Measurements from ENCODE around the gene RBM24.

Gene RBM24

DNA sequence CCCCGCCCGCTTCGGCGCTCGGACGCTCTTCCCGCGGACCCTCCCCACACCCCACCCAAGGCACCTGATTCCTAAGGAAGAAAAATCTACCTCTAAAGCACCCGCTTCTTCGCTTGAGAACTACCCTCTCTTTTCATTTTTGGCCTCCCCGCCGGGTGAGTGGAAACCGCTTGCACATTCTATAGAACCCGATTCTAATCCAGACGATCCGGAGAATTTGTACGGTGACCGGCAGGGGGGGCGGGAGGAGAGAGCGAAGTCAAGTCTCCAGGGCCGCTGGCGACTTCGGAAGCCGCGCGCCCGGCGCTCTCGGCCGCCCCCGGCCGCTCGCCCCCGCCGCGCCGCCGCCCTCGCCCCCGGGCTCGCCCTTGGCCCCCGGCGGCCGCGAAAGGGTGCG, at the start of gene RBM24:
RBM24 (plus strand) TSS at position 262 of the 397 bp plus-strand sequence. CDS start 221 bp downstream, outside the sequence.
- no peak for DNase-seq

DNA sequence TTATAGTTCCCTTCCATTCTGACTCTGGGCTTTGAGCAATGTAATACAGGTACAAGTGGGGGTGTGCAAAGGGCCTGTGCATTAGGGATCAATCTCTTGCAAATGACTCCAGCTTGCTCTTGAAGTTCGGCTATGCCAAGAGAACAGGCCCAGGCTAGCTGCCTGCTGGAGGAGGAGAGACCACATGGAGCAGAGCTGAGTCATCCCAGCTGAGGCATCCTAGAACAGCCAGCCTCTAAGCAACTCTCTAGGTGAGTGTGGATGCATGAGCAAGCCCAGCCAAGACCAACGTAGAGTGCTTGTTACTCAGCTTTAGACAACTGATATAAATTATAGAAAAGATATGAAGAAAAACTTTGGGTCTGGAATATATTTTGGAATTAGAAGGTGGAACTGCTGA, 47.6 kb upstream of the RBM24 start:
- no peak for DNase-seq

DNA sequence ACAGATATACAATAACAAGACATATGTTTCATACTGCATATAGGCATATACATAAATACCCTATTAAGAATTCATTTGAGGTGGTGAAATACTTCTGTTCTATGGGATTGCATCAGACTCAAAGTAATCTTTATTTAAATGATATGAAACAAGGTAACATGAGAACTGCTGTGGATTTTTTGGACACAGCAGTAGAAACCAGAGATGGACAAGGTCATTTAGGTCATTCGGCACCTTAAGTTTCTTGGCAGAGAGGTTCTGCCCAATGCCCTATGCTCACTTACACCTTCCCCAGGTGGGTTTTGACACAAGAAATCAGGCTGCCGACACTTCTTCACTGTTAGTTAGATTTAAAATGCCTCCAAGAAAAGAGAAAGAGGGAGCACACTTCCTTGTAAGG, 43.9 kb upstream of the RBM24 start:
- DNase-seq, result no peak

DNA sequence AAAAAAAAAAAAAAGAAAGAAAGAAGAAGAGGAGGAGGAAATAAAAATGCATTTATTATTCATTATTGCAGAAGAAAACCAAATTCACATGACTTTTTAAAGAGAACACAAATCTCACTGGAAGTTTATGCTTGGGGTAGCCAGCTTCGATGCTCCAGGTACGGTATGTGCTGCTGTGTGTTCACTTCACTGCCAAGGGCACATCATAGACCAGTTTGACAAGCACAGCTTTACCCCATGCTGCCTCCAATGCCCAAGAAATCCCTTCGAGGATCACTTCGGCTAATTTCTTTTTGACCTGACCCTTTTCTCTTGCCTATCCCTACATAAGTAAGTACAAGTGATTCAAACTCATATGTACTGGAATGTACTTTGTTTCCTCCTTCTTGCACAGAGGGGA, 41.9 kb upstream of the RBM24 start:
- DNase-seq, result no peak

DNA sequence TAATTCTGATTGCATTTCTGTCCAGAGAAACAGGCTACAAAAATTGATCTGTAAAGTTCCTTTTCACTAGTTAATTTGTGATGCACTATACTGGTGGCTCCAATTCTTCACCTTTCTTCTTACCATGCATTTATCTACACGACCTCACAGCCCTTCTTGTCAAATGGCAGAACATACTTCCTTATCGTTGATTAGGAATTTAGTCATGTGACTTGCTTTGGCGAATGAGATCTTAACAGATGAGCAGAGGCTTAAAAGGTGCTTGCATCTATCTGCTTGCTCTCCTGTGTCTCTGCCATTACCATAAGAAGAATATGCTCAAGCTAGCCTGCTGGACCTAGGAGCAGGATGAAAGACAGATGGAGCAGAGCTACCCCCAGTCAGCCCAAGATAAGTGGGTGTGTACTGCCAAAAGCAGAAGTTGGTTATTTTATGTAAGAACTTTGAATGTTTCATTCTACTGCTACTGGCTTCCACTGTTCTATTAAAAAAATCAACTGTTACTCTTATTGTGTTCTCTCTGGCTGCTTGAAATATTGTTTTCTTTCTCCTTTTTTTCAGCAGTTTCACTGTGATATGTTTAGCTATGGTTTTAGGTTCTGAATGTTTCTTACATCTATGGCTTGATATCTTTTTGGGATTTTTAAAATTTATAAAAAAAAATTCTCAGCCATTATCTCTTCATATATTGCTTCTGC, 40.2 kb upstream of the RBM24 start:
- DNase-seq, result no peak

DNA sequence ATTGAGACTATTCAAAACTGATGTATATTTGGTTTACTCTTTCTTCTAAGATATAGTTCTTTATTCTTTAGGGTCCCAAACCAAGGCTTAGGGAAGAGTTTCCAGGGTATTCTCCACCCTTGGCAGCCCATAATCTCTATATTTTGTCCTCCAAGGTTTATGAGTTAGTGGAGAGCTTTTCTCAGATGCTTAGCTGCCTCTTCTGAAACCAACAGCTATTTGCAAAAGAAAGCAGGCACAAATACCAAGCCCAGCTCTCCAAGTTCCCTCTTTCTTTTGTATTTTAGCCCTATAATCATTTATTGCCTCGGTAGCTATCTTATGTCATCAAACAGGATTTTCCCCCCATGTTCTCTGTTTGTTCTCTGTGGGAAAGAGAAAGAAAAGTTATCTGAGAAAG, 39.1 kb upstream of the RBM24 start:
- no peak for DNase-seq

DNA sequence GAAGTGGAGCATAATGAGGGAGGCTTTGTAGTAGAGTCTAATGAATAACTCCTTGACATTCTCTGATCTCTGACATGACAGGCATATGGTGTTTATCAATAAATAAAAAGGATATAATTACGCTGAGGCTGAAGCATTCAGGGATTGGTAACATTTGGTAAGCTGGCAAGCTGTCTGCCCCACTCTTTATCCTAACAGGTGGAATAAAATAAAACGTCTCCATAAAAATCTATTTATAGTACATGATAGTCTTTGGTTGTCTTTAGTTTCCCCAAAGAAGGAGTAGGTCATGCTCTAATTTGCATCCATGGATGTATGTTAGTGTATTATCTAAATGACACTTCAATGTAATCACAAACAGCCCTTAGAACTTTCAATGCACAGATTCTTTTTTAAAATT, 30.9 kb upstream of the RBM24 start:
- DNase-seq, result no peak

DNA sequence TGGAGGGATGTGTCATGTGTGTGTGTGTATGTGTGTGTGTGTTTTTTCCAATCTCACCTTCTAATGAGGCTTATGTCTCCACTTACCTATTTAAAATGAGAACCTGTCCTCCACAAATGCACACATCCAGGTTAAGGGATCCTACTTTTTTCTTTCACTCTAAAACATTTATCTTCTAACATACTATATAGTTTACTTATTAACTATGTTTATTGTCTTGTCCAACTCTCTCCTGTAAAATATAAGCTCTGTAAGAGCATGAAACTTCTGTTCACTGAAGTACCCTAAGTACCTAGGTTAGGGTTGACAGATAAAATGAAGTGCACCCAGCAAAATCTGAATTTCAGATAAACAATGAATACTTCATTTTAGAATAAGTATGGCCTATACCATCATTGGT, 29.2 kb upstream of the RBM24 start:
- DNase-seq, result no peak

DNA sequence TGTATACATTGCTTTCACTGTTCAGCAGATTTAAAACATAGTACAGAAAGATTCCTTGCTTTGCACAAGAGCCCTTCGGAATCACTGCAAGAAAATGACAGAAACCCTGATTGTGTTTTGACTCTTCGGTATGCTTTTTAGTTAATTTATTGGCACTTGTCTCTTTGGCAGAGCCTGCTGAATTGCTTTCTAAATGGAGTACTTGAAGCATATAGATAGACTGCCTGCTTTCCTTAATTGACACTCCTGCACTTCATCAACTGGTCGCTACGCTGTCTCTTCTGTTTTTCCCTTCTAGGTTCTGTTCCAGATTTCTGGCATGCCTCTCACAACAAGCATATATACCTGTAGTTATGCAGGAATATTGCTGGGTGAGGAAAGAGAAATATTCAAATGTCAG, 22.4 kb upstream of the RBM24 start:
- no peak for DNase-seq

DNA sequence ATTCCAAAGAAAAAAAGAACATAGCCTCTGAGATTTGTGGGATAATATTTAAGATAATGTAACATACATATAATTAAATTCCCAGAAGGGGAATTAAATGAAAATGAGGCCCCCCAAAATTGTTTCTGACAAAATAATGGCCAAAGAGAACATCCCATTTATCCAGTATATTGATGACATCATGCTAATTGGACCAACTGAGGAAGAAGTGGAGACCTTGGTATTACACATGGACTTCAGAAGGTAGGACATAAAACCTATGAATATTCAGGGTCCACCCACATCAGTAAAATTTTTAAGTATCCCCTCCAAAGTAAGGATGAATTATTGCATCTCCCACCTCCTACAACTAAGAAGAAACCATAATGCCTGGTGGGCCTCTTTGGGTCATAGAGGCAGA, 15.6 kb upstream of the RBM24 start:
- DNase-seq, result no peak

DNA sequence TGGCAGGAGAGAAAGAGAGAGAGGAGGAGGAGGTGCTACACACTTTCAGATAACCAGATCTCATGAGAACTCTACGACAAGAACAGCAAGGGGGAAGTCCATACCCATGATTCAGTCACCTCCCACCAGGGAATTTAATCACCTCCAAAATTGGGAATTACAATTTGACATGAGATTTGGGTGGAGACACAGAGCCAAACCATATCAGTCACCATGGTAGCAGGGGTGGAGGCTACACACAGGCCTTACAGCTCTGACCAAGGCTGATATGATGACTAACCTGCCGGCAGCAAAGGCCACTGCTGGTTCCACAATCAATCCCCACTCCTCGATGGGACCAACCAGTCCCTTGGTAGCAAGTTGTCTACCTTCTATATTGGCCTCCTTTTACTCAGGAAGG, 13.6 kb upstream of the RBM24 start:
- DNase-seq, result no peak

DNA sequence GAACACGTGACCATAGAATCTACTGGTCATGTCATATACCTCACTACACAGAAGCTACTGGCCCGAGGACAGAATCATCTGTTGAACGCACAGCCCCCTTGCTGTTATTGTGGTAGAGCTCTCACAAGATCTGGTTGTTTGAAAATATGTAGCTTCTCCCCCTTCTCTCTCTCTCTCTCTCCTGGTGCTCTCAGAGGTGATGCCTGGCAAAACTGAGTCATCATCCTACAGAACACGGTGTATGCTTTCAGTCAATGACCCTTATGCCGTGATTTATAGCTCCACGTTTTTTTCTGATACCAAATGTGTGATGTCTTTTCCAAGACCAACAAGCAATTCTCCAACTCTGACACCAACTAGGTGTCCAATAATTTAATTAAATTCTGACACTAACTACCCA, 13.0 kb upstream of the RBM24 start:
- DNase-seq, result no peak

DNA sequence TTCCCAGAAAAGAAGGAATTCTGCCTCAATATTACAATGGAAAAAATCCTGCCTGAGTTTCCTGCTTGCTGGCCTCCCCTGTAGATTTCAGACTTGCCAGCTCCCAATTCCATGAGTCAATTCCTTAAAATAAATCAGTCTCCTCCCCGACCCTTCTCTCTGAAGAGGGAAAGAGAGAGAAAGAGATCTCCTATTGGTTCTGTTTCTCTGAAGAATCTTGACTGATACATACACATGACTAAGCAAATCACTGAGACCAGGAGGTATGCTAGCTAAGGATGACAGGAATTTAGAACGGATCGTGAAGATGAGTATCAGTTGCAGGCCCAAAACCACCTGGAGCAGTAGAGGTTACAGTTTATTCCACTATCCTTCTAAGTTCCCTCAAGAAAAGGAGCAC, 11.3 kb upstream of the RBM24 start:
- no peak for DNase-seq

DNA sequence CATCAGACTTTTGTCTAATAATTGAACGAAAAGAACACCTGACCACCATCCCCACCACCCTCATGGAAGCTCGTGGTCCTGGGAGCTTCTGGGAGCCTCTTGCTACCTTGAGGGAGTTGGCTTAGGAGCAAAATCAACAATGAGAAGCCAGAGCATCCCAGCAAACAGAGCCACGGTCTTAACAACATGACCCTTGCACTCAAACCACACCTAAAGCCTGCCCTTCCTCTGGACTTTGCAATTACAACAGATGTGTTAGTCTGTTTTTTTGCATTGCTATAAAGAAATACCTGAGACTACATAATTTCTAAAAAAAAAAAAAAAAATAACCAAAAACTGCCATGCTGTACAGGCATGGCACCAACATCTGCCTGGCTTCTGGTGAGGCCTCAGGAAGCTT, 9.5 kb upstream of the RBM24 start:
- no peak for DNase-seq

DNA sequence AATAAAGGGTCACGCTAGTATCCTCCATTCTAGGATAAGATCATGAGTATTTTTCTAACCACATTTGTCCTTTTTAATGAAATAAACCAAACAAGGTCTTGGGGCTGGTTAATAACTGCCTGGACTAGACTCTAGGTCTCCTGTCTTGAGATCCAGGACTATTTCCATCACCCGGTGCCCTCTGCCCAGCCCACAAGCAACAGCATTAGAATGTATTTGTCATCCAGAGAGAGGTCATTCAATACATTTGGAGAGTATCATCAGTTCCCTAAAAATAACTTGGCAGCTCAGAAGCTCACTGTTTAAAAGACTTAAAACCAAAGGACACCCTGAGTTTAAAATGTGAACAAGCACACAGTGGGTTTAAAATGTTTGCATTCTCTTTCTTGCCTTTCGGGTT, 4.4 kb upstream of the RBM24 start:
- DNase-seq, result no peak

DNA sequence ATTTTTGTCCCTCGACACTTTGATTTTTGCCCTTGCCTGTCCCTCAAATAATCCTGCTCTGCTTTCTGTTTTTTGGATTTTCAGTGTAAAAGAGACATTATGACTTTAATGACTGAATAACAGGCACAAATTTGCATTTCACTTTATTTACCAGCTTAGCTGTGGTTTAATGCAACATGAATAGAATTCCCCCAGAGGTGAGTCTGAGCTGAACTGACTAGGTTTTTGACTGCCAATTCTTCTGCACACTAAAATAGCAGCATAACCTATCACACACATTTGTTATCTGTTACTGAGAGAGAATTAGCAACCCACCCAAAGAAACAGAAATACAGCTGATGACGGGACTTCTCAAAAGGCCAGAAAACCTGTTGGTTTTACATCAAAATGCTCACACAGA, 3.9 kb upstream of the RBM24 start:
- no peak for DNase-seq

DNA sequence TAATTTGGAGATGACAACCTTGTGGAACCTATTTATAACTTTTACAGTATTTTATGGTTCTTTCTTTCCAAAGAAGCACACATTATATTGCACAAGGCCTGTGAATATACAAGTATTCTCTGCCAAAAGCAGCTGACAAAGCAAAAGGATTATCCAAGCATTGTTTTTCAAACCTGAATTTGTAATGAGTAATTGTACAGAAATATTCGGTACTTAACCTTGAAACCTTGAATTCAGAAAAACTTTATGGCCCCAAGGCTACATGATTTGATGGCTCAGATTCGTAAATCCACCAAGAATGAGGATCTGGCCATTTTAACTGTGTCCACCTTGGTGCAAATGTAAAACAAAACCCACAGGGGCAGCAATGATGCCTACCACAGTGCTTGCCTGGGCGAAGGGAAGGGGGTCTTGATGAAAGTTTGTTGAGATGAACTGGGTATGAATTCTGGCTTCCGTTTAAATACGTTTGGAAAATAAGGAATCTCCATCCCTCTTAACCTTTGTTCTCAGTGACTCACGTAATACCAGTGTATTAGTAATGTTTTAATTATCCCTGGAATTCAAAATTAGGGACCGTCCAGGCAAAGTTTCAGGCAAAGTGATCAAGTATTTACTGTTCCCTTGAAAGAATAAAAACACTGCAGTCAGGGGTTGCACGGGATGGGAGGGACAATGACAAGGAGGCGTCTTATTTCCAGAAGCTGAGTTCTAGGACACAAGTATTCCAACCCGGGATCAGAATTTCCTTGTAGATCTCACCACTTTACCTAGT, 2.7 kb upstream of the RBM24 start:
- DNase-seq, result no peak

DNA sequence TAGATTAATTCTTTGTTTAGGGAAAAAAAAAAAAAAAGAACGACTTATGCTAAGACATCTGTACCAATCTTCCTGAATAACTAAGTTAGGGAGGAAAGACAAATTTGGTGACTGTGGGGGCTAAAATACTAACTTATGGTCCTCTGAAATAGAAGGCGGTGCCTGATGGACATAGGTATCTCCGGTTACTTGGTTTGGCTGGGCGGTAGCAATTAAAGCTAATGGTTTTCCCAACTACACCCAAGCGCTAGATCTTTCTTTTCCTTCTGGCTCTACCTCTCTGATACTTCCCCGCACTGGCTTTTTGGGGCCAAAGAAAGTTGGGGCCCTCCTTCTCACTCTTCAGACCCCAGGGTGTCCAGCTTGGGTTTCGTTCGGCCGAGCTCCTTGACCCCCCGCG, 1.0 kb upstream of the RBM24 start:
- DNase-seq, result no peak

DNA sequence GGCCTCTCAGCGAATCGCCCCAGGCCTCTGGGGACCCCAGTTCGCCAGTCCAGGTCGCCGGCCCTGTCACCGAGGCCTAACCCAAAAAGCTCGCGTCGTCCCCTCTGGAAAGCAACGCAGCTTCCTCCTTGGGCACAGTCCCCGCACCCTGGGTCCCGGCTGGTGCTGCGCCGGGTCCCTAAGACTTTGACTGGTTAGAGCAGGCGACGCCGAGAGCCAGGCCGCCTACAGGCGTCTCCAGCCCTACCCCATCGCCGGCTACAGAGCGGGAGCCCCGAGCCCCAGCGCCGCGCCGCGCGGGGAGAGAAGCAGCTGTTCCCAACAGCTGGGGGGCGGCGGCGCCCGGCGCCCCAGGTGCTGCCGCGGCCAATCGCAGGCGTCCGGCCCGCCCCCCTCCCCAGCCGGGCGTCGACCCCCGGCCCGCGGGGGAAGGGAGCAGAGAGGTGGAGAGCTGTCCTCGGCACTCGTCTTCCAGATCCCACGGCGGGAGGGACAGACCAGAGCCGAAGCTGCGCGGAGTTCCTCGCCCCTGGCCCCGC, 540 bp upstream of the RBM24 start:
- DNase-seq, result no peak

DNA sequence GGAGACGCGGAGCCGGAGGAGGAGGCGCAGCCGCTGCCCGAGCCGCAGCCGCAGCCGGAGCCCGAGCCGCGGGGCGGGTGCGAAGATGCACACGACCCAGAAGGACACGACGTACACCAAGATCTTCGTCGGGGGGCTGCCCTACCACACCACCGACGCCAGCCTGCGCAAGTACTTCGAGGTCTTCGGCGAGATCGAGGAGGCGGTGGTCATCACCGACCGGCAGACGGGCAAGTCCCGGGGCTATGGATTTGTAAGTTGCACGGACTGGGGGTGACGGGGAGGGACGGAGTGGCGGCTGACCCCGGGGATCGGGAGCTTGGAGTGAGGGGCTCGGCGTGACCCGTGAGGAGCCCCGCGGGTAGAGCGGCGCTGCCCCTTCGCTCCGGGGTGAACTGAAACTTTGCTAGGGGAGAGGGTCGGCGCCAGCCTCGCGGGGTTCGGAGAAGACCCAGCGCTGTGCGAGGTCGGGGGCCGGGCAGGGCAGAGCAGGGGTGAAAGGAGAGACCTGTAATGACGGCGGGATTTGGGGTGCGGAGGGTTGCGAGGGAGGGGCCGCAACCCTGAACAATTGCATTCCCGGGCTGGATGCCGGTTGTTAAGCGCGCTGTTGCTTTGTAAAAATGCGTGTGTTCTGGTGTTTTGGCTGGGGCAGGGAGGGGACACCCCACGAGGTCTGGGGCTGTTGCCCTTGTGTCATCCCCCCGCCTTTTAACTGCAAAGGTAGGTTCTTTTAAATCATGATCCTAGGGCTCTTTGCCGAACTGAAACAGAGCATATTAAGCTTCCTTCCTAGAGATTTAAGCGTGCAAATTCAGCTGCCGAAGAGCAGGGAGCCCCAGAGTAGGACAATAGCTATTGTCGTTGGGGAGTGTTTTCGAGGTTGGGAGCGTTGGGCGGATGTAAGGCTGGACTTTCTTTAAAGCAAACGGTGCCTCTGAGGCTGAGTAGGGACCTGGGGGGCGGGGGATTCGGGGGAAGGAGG, 628 bp downstream of the RBM24 start:
- DNase-seq, result no peak

DNA sequence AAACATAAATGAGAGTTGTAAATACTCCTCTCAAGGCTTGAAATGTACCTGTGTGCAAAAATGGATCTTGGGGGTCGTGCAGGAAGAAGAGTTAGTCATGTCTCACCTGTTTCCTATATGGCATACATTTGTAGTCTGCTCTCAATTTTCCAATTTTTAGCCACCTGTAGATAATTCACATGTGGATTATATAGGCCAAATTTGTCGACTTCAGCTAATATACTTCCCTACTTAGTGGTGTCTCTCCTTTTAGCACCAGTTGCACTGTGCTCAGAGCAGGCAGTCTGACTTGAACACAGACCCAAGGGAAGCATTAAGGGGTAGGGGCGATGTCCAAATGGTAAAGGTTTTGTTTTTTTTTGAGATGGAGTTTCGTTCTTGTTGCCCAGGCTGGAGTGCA, 1.9 kb downstream of the RBM24 start:
- DNase-seq, result no peak

DNA sequence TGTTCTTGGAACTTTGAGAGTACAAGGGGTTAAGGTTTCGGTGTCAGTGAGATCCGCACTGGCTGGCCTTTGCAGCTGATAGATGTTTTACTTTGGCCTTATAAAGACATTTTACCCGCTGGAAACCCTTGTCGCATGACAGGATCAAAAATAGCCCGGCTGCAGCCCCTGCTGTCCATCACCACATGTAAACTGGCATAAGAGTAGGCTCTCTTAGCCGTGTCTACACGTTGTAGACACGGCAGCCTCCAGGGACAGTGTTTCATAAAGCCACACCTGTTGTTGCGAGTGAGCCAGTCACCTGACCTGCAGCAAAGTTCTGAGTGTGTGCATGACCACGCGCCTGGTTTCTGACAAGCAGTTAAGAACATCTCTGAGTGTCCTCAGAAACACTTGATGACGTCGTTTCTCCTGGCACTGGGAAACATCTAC, 8.5 kb downstream of the RBM24 start:
- no peak for DNase-seq

DNA sequence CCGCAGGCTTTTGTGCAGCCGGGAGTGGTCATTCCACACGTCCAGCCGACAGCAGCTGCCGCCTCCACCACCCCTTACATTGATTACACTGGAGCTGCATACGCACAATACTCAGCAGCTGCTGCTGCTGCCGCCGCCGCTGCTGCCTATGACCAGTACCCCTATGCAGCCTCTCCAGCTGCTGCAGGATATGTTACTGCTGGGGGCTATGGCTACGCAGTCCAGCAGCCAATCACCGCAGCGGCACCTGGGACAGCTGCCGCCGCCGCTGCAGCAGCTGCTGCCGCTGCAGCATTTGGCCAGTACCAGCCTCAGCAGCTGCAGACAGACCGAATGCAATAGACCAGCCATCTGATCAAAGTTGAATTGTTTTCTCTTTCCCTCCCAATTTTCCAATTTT, 10.6 kb downstream of the RBM24 start:
- no peak for DNase-seq
